GM12878 (cell line): ENCODE data around the gene SCYL1. TPM values are rescaled to one million over a fixed set of nuclear protein-coding genes. Genes with fewer than 3 reads are reported as not detected.

Experiments used
- CEBPB ChIP-seq, 2 experiments: fragments of 150-350 bp in 1 of 2; IDR thresholded peaks; 2 replicates each; pipeline ENCODE4 v1.6.1; 2012 to 2014; ENCODE audit warnings: low read depth in 2 of 2, low read length in 2 of 2, borderline replicate concordance in 1 of 2, inconsistent platforms in 1 of 2
- CEBPZ ChIP-seq: fragments of 150-350 bp; IDR thresholded peaks from 2 replicates; pipeline ENCODE4 v1.6.1; 2016; ENCODE audit warnings: low read depth, low read length
- ELK1 ChIP-seq: IDR thresholded peaks from 2 replicates; pipeline ENCODE4 v1.6.1; 2012; ENCODE audit warnings: low read depth, low read length, improper control_type of control experiment
- EZH2 ChIP-seq: IDR thresholded peaks from 2 replicates; pipeline ENCODE4 v1.6.1; 2012; ENCODE audit warnings: low read depth, mild to moderate bottlenecking, control low read depth, inconsistent platforms, low read length, borderline replicate concordance; ENCODE audit not compliant: control insufficient read depth
- FOXK2 ChIP-seq: fragments of 450-650 bp; IDR thresholded peaks from 2 replicates; pipeline ENCODE4 v1.6.1; 2017; ENCODE audit warnings: mild to moderate bottlenecking, moderate library complexity
- IKZF2 ChIP-seq, 2 experiments: fragments of 450-650 bp; IDR thresholded peaks; 2 replicates each; pipeline ENCODE4 v1.6.1; 2017; ENCODE audit warnings: mild to moderate bottlenecking in 2 of 2, moderate library complexity in 2 of 2
- KLF5 ChIP-seq: fragments of 450-650 bp; IDR thresholded peaks from 2 replicates; pipeline ENCODE4 v1.6.1; 2014; ENCODE audit warnings: mild to moderate bottlenecking; ENCODE audit not compliant: partially characterized antibody
- MLLT1 ChIP-seq: fragments of 450-650 bp; IDR thresholded peaks from 2 replicates; pipeline ENCODE4 v1.6.1; 2016; ENCODE audit warnings: mild to moderate bottlenecking
- NBN ChIP-seq: fragments of 450-650 bp; IDR thresholded peaks from 2 replicates; pipeline ENCODE4 v1.6.1; 2016
- RAD21 ChIP-seq: IDR thresholded peaks from 2 replicates; pipeline ENCODE4 v1.6.1; 2011; ENCODE audit warnings: mild to moderate bottlenecking, low read depth, low read length, moderate library complexity; ENCODE audit not compliant: insufficient read depth
- SMARCA5 ChIP-seq: fragments of 450-650 bp; IDR thresholded peaks from 2 replicates; pipeline ENCODE4 v1.6.1; 2017; ENCODE audit warnings: mild to moderate bottlenecking
- SP1 ChIP-seq: IDR thresholded peaks from one replicate; pipeline ENCODE4 v1.6.1; 2011; ENCODE audit warnings: low read depth, low read length
- TAF1 ChIP-seq: IDR thresholded peaks from 2 replicates; pipeline ENCODE4 v1.6.1; 2011; ENCODE audit warnings: mild to moderate bottlenecking, low read depth, low read length, borderline replicate concordance
- TBL1XR1 ChIP-seq: IDR thresholded peaks from 2 replicates; pipeline ENCODE4 v1.6.1; 2012; ENCODE audit warnings: low read depth, low read length, improper control_type of control experiment
- ZNF687 ChIP-seq: fragments of 450-650 bp; IDR thresholded peaks from 2 replicates; pipeline ENCODE4 v1.6.1; 2017; ENCODE audit warnings: mild to moderate bottlenecking, moderate library complexity
- polyA plus RNA-seq, 11 experiments: library from polyadenylated mRNA; depleted of rRNA in 4 of 11; unstranded in 6 of 11; stranded (reverse) in 5 of 11; fragments of >200 nt; fragmentation: Nextera tagmentation in 4 of 11; fragmentation: Illumina TruSeq in 1 of 11; extraction: Ambion mirVana in 4 of 11; extraction: Trizol in 1 of 11; gene quantifications; 1 replicate in 1 of 11; 2 replicates in 10 of 11; pipeline versions ENCODE4 v1.2.1 to v1.2.3, GENCODE V29; 2011 to 2016; ENCODE audit warnings: inconsistent platforms in 2 of 11, missing spikeins in 2 of 11, low read depth in 1 of 11
- total RNA-seq, 4 experiments: library from RNA; depleted of rRNA in 3 of 4; stranded (reverse); fragments of >200 nt in 3 of 4; fragmentation: Illumina TruSeq in 1 of 4; extraction: Trizol in 1 of 4; gene quantifications; 2 replicates each; pipeline versions ENCODE4 v1.2.1 to v1.2.3, GENCODE V29; 2013 to 2021
- TF ChIP-seq, protein P1 (sequence below): fragments of 150-350 bp; IDR thresholded peaks from 2 replicates; pipeline ENCODE4 v1.6.1; 2014; ENCODE audit warnings: mild to moderate bottlenecking, low read depth, low read length
- TF ChIP-seq, protein P2 (sequence below): fragments of 450-650 bp; IDR thresholded peaks from 2 replicates; pipeline ENCODE4 v1.6.1; 2017; ENCODE audit warnings: mild to moderate bottlenecking, low read depth, inconsistent platforms; ENCODE audit not compliant: poor library complexity, severe bottlenecking

SCYL1 gene
- total and polyA plus RNA-seq, 10 of the 15 experiments (the other 5 are each of a cell fraction or from before 2014, with no cell fraction given): 0.80 to 82.7 (median 51.2) TPM

DNA sequence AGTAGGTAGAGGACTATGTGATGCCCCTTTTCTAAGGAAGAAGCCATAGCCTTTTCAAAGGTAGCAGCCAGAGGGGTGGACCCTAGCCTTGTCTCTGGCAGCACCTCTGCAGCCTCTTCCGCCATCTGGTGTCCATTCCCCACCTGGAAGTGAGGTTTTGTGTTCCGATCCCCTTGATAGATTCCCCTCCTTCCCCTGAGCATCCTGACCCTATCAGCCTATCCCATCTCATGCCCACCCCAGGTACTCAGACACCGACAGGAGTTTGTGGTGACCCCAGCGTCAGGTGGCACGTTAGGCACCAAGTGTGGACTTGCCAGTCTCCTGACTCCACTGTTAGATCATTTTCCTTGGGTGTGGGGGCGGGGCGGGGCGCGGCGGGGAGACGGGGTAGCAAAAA, 47.1 kb downstream of the SCYL1 start (continued):
- TF ChIP-seq, protein P1, sequence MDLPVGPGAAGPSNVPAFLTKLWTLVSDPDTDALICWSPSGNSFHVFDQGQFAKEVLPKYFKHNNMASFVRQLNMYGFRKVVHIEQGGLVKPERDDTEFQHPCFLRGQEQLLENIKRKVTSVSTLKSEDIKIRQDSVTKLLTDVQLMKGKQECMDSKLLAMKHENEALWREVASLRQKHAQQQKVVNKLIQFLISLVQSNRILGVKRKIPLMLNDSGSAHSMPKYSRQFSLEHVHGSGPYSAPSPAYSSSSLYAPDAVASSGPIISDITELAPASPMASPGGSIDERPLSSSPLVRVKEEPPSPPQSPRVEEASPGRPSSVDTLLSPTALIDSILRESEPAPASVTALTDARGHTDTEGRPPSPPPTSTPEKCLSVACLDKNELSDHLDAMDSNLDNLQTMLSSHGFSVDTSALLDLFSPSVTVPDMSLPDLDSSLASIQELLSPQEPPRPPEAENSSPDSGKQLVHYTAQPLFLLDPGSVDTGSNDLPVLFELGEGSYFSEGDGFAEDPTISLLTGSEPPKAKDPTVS: no peak
- TF ChIP-seq CEBPZ: no peak
- peak in 1 of 2 experiments; percentile 15; a peak in 1 of 4 replicates for TF ChIP-seq IKZF2 (IDR thresholded peaks at IDR 0.05)
- TF ChIP-seq TBL1XR1: no peak
- TF ChIP-seq SP1: no peak
- TF ChIP-seq SMARCA5: no peak
- peak; percentile 53 for TF ChIP-seq NBN
- TF ChIP-seq FOXK2: no peak
- no peak for TF ChIP-seq CEBPB (IDR thresholded peaks at IDR 0.05; ENCODE audit: borderline replicate concordance in 1 of 2, low read depth in 2 of 2, low read length in 2 of 2)
- TF ChIP-seq EZH2: no peak
- TF ChIP-seq ELK1: no peak
- TF ChIP-seq, protein P2, sequence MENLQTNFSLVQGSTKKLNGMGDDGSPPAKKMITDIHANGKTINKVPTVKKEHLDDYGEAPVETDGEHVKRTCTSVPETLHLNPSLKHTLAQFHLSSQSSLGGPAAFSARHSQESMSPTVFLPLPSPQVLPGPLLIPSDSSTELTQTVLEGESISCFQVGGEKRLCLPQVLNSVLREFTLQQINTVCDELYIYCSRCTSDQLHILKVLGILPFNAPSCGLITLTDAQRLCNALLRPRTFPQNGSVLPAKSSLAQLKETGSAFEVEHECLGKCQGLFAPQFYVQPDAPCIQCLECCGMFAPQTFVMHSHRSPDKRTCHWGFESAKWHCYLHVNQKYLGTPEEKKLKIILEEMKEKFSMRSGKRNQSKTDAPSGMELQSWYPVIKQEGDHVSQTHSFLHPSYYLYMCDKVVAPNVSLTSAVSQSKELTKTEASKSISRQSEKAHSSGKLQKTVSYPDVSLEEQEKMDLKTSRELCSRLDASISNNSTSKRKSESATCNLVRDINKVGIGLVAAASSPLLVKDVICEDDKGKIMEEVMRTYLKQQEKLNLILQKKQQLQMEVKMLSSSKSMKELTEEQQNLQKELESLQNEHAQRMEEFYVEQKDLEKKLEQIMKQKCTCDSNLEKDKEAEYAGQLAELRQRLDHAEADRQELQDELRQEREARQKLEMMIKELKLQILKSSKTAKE: no peak
- no peak for TF ChIP-seq TAF1
- no peak for TF ChIP-seq ZNF687
- TF ChIP-seq KLF5: no peak
- TF ChIP-seq MLLT1: peak; percentile 46; the same call in 1 of the 2 replicates
- peak; percentile 28; the same call in 1 of the 2 replicates for TF ChIP-seq RAD21
